AG04450 (cell line): ENCODE data around the gene ADTRP. TPM values are rescaled to one million over a fixed set of nuclear protein-coding genes. Genes with fewer than 3 reads are reported as not detected.

Experiments
- CTCF ChIA-PET: fragments of 300-600, 350-600 bp; formaldehyde crosslinking; extraction: SDS; loops from one replicate; lab custom pipeline; 2022; ENCODE audit warnings: antibody characterized with exemption, inconsistent platforms; lab: Charles Lee
- POLR2A ChIA-PET: fragments of 350-600 bp; formaldehyde crosslinking; extraction: SDS; loops from one replicate; lab custom pipeline; 2021; ENCODE audit warnings: antibody characterized with exemption, inconsistent platforms; lab: Yijun Ruan, JAX
- DNase-seq: peaks from one replicate; pipeline ENCODE4 v3.0.0-alpha.2; 2011; ENCODE audit warnings: low read depth, low spot score
- H3K27ac ChIP-seq: one replicate; pipeline ENCODE4 v1.5.1; 2012; ENCODE audit warnings: low read depth, low read length, control low read depth
- H3K27me3 ChIP-seq: one replicate; pipeline ENCODE4 v1.6.0; 2012; ENCODE audit warnings: low read length; ENCODE audit not compliant: control insufficient read depth, insufficient read depth
- H3K4me3 ChIP-seq: 2 replicates; pipeline ENCODE4 v1.5.1; 2011; ENCODE audit warnings: mild to moderate bottlenecking, low read depth, low read length, control low read depth
- H3K9me3 ChIP-seq: 2 replicates; pipeline ENCODE4 v1.5.1; 2012; ENCODE audit warnings: low read length; ENCODE audit not compliant: control insufficient read depth, insufficient read depth
- CTCF ChIP-seq: IDR thresholded peaks from 2 replicates; pipeline ENCODE4 v1.5.1; 2011; ENCODE audit warnings: low read depth, low read length, control low read depth, inconsistent platforms
- polyA plus RNA-seq: library from polyadenylated mRNA; depleted of rRNA; stranded (reverse); fragments of >200 nt; gene quantifications from 2 replicates; pipeline ENCODE4 v1.2.3, GENCODE V29; 2011

The ADTRP gene
- polyA plus RNA-seq, 1 experiment: 0.33 TPM

GRCh38 chr6:11711003-11711983 is 67.3 kb downstream of the ADTRP start:
- Histone ChIP-seq H3K27me3 (no peaks in the 10 kb centered on the region), H3K4me3 (peak overlapping the region; percentile 27), H3K27ac (peak overlapping the region; percentile 66), H3K9me3 (no peaks in the 10 kb centered on the region)
- DNase-seq: peak; percentile 37
- ChIA-PET POLR2A (interaction anchor here (0.6 to 0.9 kb wide), 2 partner anchors 81 to 300 kb away, joined by 3 read pairs; no protein-coding TSS in a partner anchor), CTCF (interaction anchor here (0.5 to 1.4 kb wide), 4 partner anchors 10 to 126 kb away, joined by 3 to 6 read pairs (median 4); no protein-coding TSS in a partner anchor)
- no peak for TF ChIP-seq CTCF

- Histone ChIP-seq H3K4me3 (no peak overlapping the region), H3K27me3 (no peaks in the 10 kb centered on the region), H3K27ac (peak overlapping the region; percentile 66), H3K9me3 (no peaks in the 10 kb centered on the region)
- no peak for TF ChIP-seq CTCF
- no peak for DNase-seq
- CTCF ChIA-PET: interaction anchor here (0.5 to 1.4 kb wide), 4 partner anchors 9 to 125 kb away, joined by 3 to 6 read pairs (median 4); no protein-coding TSS in a partner anchor
- POLR2A ChIA-PET: interaction anchor here (0.9 kb wide), 1 partner anchor 300 kb away, joined by 3 read pairs; no protein-coding TSS in a partner anchor
Observed at GRCh38 chr6:11710311-11710761, 68.3 kb downstream of the ADTRP start.

- Histone ChIP-seq H3K27ac (no peak overlapping the region), H3K9me3 (no peaks in the 10 kb centered on the region), H3K4me3 (no peak overlapping the region), H3K27me3 (no peaks in the 10 kb centered on the region)
- TF ChIP-seq CTCF: no peak
- DNase-seq: no peak
- POLR2A ChIA-PET: interaction anchor here (0.7 kb wide), 1 partner anchor 65 kb away, joined by 7 read pairs; no protein-coding TSS in a partner anchor
- CTCF ChIA-PET: no interaction called here
Observed at GRCh38 chr6:11706171-11706570, 72.4 kb downstream of the ADTRP start.

DNA sequence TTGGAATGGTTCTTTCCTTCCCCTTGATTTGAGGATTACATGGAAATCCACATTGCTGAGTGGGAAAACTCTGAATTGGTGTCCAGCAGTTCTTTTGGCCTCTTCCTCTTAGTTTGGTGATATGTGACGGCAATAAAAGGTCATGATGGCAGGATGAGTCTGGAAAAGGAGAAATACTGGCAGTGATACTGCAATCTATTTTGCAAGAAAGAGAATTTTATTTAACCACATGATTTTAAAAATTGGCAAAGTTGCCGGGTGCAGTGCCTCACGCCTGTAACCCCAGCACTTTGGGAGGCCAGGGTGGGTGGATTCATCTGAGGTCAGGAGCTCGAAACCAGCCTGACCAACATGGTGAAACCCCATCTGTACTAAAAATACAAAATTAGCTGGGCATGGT is 73.1 kb downstream of the ADTRP start:
- Histone ChIP-seq H3K27me3 (no peaks in the 10 kb centered on the region), H3K9me3 (no peaks in the 10 kb centered on the region), H3K27ac (no peak overlapping the region), H3K4me3 (no peak overlapping the region)
- DNase-seq: no peak
- ChIA-PET CTCF (no interaction called here), POLR2A (no interaction called here)
- TF ChIP-seq CTCF: no peak

DNA sequence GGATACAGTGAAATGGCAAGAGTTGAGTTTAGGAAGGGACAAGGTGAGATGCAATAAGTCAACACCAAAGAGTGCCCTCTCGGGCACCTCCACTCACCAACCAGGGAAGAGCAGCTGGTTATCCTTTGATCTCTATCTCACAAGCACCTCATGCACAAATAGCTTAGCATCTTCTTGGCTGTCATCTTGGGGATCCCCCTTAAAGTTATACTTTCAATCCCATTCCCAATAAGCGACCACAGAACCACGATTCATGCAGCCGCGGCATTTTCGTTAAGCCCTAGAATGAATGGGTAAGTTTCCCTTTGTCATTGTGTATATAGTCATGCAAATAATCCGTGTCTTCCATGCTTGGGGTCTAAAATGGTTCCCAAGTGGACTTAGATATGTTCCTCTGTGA is 73.5 kb downstream of the ADTRP start:
- Histone ChIP-seq H3K9me3 (no peaks in the 10 kb centered on the region), H3K27me3 (no peaks in the 10 kb centered on the region), H3K4me3 (no peak overlapping the region), H3K27ac (no peak overlapping the region)
- ChIA-PET CTCF (no interaction called here), POLR2A (no interaction called here)
- DNase-seq: no peak
- no peak for TF ChIP-seq CTCF
